ENCODE measurements around the gene TOR1AIP2.

GRCh38 chr1:179807291-179807690 lies 70.3 kb downstream of the TOR1AIP2 start:
- no peak for TF ChIP-seq POLR2AphosphoS5 (IDR thresholded peaks at IDR 0.05)
- no peak for TF ChIP-seq CTCF (IDR thresholded peaks at IDR 0.05)
- no peak for TF ChIP-seq POLR2A (IDR thresholded peaks at IDR 0.05)
- TF ChIP-seq EP300 (IDR thresholded peaks at IDR 0.05) = no peak
